ENCODE data around the gene IGSF21. TPM values are rescaled to one million over a fixed set of nuclear protein-coding genes. Genes with fewer than 3 reads are reported as not detected.

The IGSF21 gene
- total and polyA plus RNA-seq, 2 of the 8 experiments (the other 6 are each of a cell fraction or from before 2014, with no cell fraction given): 22.5 to 28.5 TPM

DNA sequence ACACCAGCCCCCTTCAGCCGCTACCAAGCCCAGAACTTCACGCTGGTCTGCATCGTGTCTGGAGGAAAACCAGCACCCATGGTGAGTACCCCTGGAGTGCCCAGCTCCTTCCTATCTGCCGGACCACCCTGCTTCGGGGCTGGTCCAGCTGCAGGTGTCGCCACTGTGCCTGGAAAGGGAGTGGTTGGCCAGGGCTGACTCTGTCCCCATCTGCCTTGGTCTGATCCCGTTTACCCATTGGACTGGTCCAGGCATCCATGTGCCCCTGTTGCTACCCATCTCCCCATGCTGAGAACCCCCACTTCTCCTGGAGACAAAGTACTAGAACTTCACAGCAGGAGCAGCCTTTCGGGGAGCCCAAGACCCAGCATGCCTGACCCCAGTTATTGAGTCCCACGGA lies 254.6 kb downstream of the IGSF21 start:
- Histone ChIP-seq H3K36me3 (ENCODE audit: control insufficient read depth in 2 of 4, insufficient read depth in 4 of 4, low read length in 3 of 4) (no peaks in the 10 kb centered on the region), H4K5ac (ENCODE audit: insufficient read length, low read depth, low read length) (no peak overlapping the region), H2BK12ac (ENCODE audit: low read depth, low read length) (peak overlapping the region; percentile 41; the same call in 1 of the 2 replicates), H3K79me1 (ENCODE audit: low read depth, low read length) (no peaks in the 10 kb centered on the region), H3K79me2 (ENCODE audit: control insufficient read depth in 1 of 2, insufficient read depth in 2 of 2, low read length in 2 of 2) (no peaks in the 10 kb centered on the region), H3K9me3 (ENCODE audit: insufficient read depth in 2 of 2, low read depth in 1 of 2, low read length in 1 of 2) (no peaks in the 10 kb centered on the region), H2AK5ac (ENCODE audit: low read depth, low read length) (no peak overlapping the region), H3K14ac (ENCODE audit: insufficient read length) (no peak overlapping the region), H2BK120ac (replicated peaks; ENCODE audit: low read depth, low read length) (no peak overlapping the region), H3K9ac (replicated peaks in 1 of 4; ENCODE audit: extremely low read depth in 1 of 4, low read depth in 3 of 4, low read length in 3 of 4) (no peak overlapping the region), H3K27me3 (replicated peaks in 1 of 4; ENCODE audit: control insufficient read depth in 3 of 4, extremely low read depth in 1 of 4, insufficient read depth in 3 of 4, low read length in 3 of 4) (no peaks in the 10 kb centered on the region), H3K27ac (ENCODE audit: low read depth, low read length) (no peak overlapping the region), H2AFZ (ENCODE audit: low read length) (no peak overlapping the region), H3K56ac (replicated peaks; ENCODE audit: insufficient read length, low read depth, low read length) (no peak overlapping the region), H3K4me3 (ENCODE audit: extremely low read depth in 1 of 4, insufficient read depth in 2 of 4, low read depth in 3 of 4, low read length in 4 of 4) (no peak overlapping the region), H3K4me1 (replicated peaks in 1 of 4; ENCODE audit: control insufficient read depth in 3 of 4, insufficient read depth in 4 of 4, low read length in 3 of 4) (no peaks in the 10 kb centered on the region; a peak in 2 of 7 replicates), H2BK5ac (ENCODE audit: low read depth, low read length) (no peak overlapping the region), H4K20me1 (replicated peaks in 1 of 2; ENCODE audit: control insufficient read depth in 1 of 2, insufficient read depth in 2 of 2, low read length in 2 of 2) (no peaks in the 10 kb centered on the region), H2BK15ac (ENCODE audit: low read length) (peak overlapping the region; percentile 63; the same call in 1 of the 2 replicates), H3K18ac (ENCODE audit: extremely low read depth, low read length) (no peak overlapping the region), H4K8ac (ENCODE audit: extremely low read depth, insufficient read depth, low read length) (no peak overlapping the region), H3K23me2 (ENCODE audit: low read depth, low read length) (peaks cover 2% of the 10 kb centered on the region; the same call in 1 of the 2 replicates), H4K91ac (replicated peaks; ENCODE audit: insufficient read length, low read length) (no peak overlapping the region), H3K4ac (replicated peaks; ENCODE audit: insufficient read length, low read depth, low read length) (no peak overlapping the region), H2BK20ac (ENCODE audit: low read length) (no peak overlapping the region), H3K23ac (ENCODE audit: insufficient read length) (no peak overlapping the region), H3K4me2 (ENCODE audit: insufficient read depth in 1 of 2, low read depth in 2 of 2, low read length in 2 of 2) (no peak overlapping the region)
- 90% methylated on average over 9 of the region's 9 CpGs; no CpG with 5 or more reads in 1 of the 2 experiments for WGBS, 2 experiments (ENCODE audit: extremely low coverage in 1 of 2, insufficient coverage in 1 of 2, insufficient read length in 1 of 2, insufficient replicate concordance in 2 of 2, low coverage in 1 of 2, low lambda C conversion rate in 2 of 2, missing lambda C conversion rate in 1 of 2)
- ChIA-PET CTCF (ENCODE audit: partially characterized antibody) (interaction anchor here (0.5 to 3.9 kb wide), 12 partner anchors 10 to 528 kb away, joined by 3 to 17 read pairs (median 3); no protein-coding TSS in a partner anchor), POLR2A (ENCODE audit: partially characterized antibody) (interaction anchor here (0.7 to 1.4 kb wide), 3 partner anchors 9 to 55 kb away, joined by 3 to 4 read pairs (median 4); no protein-coding TSS in a partner anchor)
- FAIRE-seq (no peak), DNase-seq (ENCODE audit: low read depth in 1 of 2, low spot score in 2 of 2) (no peak)
- TF ChIP-seq BCL11A (IDR thresholded peaks at IDR 0.05; ENCODE audit: low read depth in 2 of 2, low read length in 2 of 2): no peak
- TF ChIP-seq, protein P1, sequence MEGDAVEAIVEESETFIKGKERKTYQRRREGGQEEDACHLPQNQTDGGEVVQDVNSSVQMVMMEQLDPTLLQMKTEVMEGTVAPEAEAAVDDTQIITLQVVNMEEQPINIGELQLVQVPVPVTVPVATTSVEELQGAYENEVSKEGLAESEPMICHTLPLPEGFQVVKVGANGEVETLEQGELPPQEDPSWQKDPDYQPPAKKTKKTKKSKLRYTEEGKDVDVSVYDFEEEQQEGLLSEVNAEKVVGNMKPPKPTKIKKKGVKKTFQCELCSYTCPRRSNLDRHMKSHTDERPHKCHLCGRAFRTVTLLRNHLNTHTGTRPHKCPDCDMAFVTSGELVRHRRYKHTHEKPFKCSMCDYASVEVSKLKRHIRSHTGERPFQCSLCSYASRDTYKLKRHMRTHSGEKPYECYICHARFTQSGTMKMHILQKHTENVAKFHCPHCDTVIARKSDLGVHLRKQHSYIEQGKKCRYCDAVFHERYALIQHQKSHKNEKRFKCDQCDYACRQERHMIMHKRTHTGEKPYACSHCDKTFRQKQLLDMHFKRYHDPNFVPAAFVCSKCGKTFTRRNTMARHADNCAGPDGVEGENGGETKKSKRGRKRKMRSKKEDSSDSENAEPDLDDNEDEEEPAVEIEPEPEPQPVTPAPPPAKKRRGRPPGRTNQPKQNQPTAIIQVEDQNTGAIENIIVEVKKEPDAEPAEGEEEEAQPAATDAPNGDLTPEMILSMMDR (IDR thresholded peaks at IDR 0.05; ENCODE audit: control extremely low read depth in 1 of 3, insufficient read depth in 1 of 3, low read depth in 1 of 3, low read length in 3 of 3): peak in 2 of 3 experiments; percentile 25 to 34; a peak in 2 of 4 replicates
- TF ChIP-seq CTBP2 (IDR thresholded peaks at IDR 0.05; ENCODE audit: borderline replicate concordance, insufficient read depth, insufficient read length, low read length): no peak
- no peak for TF ChIP-seq CREB1 (IDR thresholded peaks at IDR 0.05)
- no peak for TF ChIP-seq JUND (IDR thresholded peaks at IDR 0.05; ENCODE audit: low read length)
- no peak for TF ChIP-seq RNF2 (IDR thresholded peaks at IDR 0.05; ENCODE audit: borderline replicate concordance, low read depth, low read length, missing control alignments, poor library complexity, severe bottlenecking)
- TF ChIP-seq RFX5 (IDR thresholded peaks at IDR 0.05; ENCODE audit: borderline replicate concordance, low read depth, low read length): no peak
- TF ChIP-seq RAD21 (IDR thresholded peaks at IDR 0.05 in 1 of 2, conservative IDR thresholded peaks at IDR 0.05 in 1 of 2; ENCODE audit: low read depth in 2 of 2, low read length in 2 of 2): peak; percentile 23 to 40; a peak in 3 of 4 replicates
- TF ChIP-seq YY1 (IDR thresholded peaks at IDR 0.05; ENCODE audit: low read depth, low read length): no peak
- no peak for TF ChIP-seq KDM5A (IDR thresholded peaks at IDR 0.05; ENCODE audit: low read length)
- no peak for TF ChIP-seq SP2 (IDR thresholded peaks at IDR 0.05; ENCODE audit: low read length)
